H9 (cell line): ENCODE results near the gene NUDT2. TPM values are rescaled to one million over a fixed set of nuclear protein-coding genes. Genes with fewer than 3 reads are reported as not detected.

Experiments used
- DNase-seq: peaks from one replicate; pipeline ENCODE4 v3.0.0-alpha.2; 2017
- H2AFZ ChIP-seq: one replicate; pipeline ENCODE4 v1.6.1; 2013; ENCODE audit warnings: mild to moderate bottlenecking, low read length, control low read depth, moderate library complexity
- H2AK5ac ChIP-seq: 2 replicates; pipeline ENCODE4 v1.6.1; 2013; ENCODE audit warnings: low read length, control low read depth, mixed read lengths; ENCODE audit not compliant: insufficient read length
- H2BK120ac ChIP-seq: one replicate; pipeline ENCODE4 v1.6.1; 2013; ENCODE audit warnings: low read depth, mild to moderate bottlenecking, low read length, control low read depth, inconsistent platforms; ENCODE audit not compliant: poor library complexity, severe bottlenecking
- H2BK12ac ChIP-seq: 2 replicates; pipeline ENCODE4 v1.6.1; 2013; ENCODE audit warnings: low read length, control low read depth, mixed read lengths, low read depth; ENCODE audit not compliant: insufficient read length
- H2BK15ac ChIP-seq: 2 replicates; pipeline ENCODE4 v1.6.1; 2013; ENCODE audit warnings: low read depth, low read length, control low read depth
- H2BK20ac ChIP-seq: one replicate; pipeline ENCODE4 v1.6.1; 2013; ENCODE audit warnings: low read depth, mild to moderate bottlenecking, low read length, control low read depth, inconsistent platforms; ENCODE audit not compliant: poor library complexity, severe bottlenecking
- H2BK5ac ChIP-seq: 2 replicates; pipeline ENCODE4 v1.6.1; 2013; ENCODE audit warnings: low read length, control low read depth, mixed read lengths; ENCODE audit not compliant: insufficient read length
- H3K14ac ChIP-seq: 2 replicates; pipeline ENCODE4 v1.6.1; 2013; ENCODE audit warnings: low read length, control low read depth; ENCODE audit not compliant: insufficient read depth
- H3K18ac ChIP-seq: 2 replicates; pipeline ENCODE4 v1.6.1; 2013; ENCODE audit warnings: low read depth, mild to moderate bottlenecking, mixed read lengths, low read length, control low read depth; ENCODE audit not compliant: insufficient read length
- H3K23ac ChIP-seq: 2 replicates; pipeline ENCODE4 v1.6.1; 2013; ENCODE audit warnings: low read length, control low read depth, mixed read lengths, low read depth; ENCODE audit not compliant: insufficient read length
- H3K23me2 ChIP-seq: 2 replicates; pipeline ENCODE4 v1.6.1; 2013; ENCODE audit warnings: low read depth, mild to moderate bottlenecking, mixed read lengths, low read length, control low read depth; ENCODE audit not compliant: insufficient read length, poor library complexity, severe bottlenecking
- H3K27ac ChIP-seq: 2 replicates; pipeline ENCODE4 v1.5.1; 2013; ENCODE audit warnings: low read length, control low read depth, mixed read lengths, low read depth; ENCODE audit not compliant: insufficient read length
- H3K27me3 ChIP-seq: 2 replicates; pipeline ENCODE4 v1.6.1; 2013; ENCODE audit warnings: low read length, control low read depth, inconsistent platforms; ENCODE audit not compliant: insufficient read depth
- H3K4ac ChIP-seq: 2 replicates; pipeline ENCODE4 v1.6.1; 2013; ENCODE audit warnings: low read depth, mild to moderate bottlenecking, control low read depth, inconsistent platforms, low read length, moderate library complexity
- H3K4me1 ChIP-seq: 2 replicates; pipeline ENCODE4 v1.6.1; 2013; ENCODE audit warnings: low read length, control low read depth, inconsistent platforms; ENCODE audit not compliant: insufficient read depth
- H3K4me2 ChIP-seq: 2 replicates; pipeline ENCODE4 v1.6.1; 2013; ENCODE audit warnings: low read length, control low read depth, mixed read lengths; ENCODE audit not compliant: insufficient read length, insufficient read depth
- H3K56ac ChIP-seq: 2 replicates; pipeline ENCODE4 v1.6.1; 2013; ENCODE audit warnings: low read depth, mild to moderate bottlenecking, mixed read lengths, low read length, control low read depth; ENCODE audit not compliant: insufficient read length
- H3K79me1 ChIP-seq: 2 replicates; pipeline ENCODE4 v1.6.1; 2013; ENCODE audit warnings: low read depth, mild to moderate bottlenecking, moderate library complexity, low read length, control low read depth, inconsistent platforms; ENCODE audit not compliant: insufficient read depth, poor library complexity, severe bottlenecking
- H3K79me2 ChIP-seq: 2 replicates; pipeline ENCODE4 v1.6.1; 2013; ENCODE audit warnings: low read length, control low read depth, inconsistent platforms; ENCODE audit not compliant: insufficient read depth
- H3K9ac ChIP-seq: 2 replicates; pipeline ENCODE4 v1.6.1; 2013; ENCODE audit warnings: low read length, control low read depth, mixed read lengths; ENCODE audit not compliant: insufficient read length; ENCODE audit errors: extremely low read depth
- H3K9me3 ChIP-seq: one replicate; pipeline ENCODE4 v1.6.1; 2013; ENCODE audit warnings: low read depth, low read length, inconsistent platforms; ENCODE audit not compliant: control insufficient read depth
- H3T11ph ChIP-seq: one replicate; pipeline ENCODE4 v1.6.1; 2013; ENCODE audit warnings: mild to moderate bottlenecking, low read length, control low read depth, inconsistent platforms
- H4K20me1 ChIP-seq: one replicate; pipeline ENCODE4 v1.6.1; 2013; ENCODE audit not compliant: control insufficient read depth, insufficient read length, insufficient read depth
- H4K5ac ChIP-seq: 2 replicates; pipeline ENCODE4 v1.6.1; 2013; ENCODE audit warnings: low read depth, mild to moderate bottlenecking, mixed read lengths, low read length, control low read depth; ENCODE audit not compliant: insufficient read length
- H4K8ac ChIP-seq: replicated peaks from 2 replicates; pipeline ENCODE4 v1.6.1; 2013; ENCODE audit warnings: low read length, control low read depth, mixed read lengths, low read depth; ENCODE audit not compliant: insufficient read length
- H4K91ac ChIP-seq: 2 replicates; pipeline ENCODE4 v1.6.1; 2013; ENCODE audit warnings: low read depth, mild to moderate bottlenecking, moderate library complexity, mixed read lengths, low read length, control low read depth; ENCODE audit not compliant: insufficient read length
- H3K27ac Mint-ChIP-seq, 3 experiments: 2 replicates in 2 of 3; 3 replicates in 1 of 3; pipeline ENCODE4 v1.8.0; 2020 to 2021; ENCODE audit warnings: mixed read lengths in 3 of 3, mild to moderate bottlenecking in 1 of 3, moderate library complexity in 1 of 3
- H3K27me3 Mint-ChIP-seq: 2 replicates; pipeline ENCODE4 v1.8.0; 2021; ENCODE audit warnings: low read depth, mild to moderate bottlenecking, moderate library complexity, mixed read lengths
- H3K36me3 Mint-ChIP-seq, 3 experiments: 2 replicates in 2 of 3; 3 replicates in 1 of 3; pipeline ENCODE4 v1.8.0; 2020 to 2021; ENCODE audit warnings: low read depth in 3 of 3, mixed read lengths in 3 of 3; ENCODE audit not compliant: insufficient read depth in 1 of 3
- H3K4me1 Mint-ChIP-seq, 2 experiments: 2 replicates each; pipeline ENCODE4 v1.8.0; 2020; ENCODE audit warnings: mixed read lengths in 2 of 2
- H3K4me3 Mint-ChIP-seq, 2 experiments: 2 replicates in 1 of 2; 3 replicates in 1 of 2; pipeline ENCODE4 v1.8.0; 2020 to 2021; ENCODE audit warnings: mild to moderate bottlenecking in 2 of 2, mixed read lengths in 2 of 2, moderate library complexity in 1 of 2
- H3K9me3 Mint-ChIP-seq, 2 experiments: 2 replicates in 1 of 2; 3 replicates in 1 of 2; pipeline ENCODE4 v1.8.0; 2020; ENCODE audit warnings: mild to moderate bottlenecking in 2 of 2, mixed read lengths in 2 of 2, moderate library complexity in 1 of 2
- CTCF ChIP-seq: fragments of 200-600 bp; sonication (generic); conservative IDR thresholded peaks from 3 replicates; pipeline ENCODE4 v1.8.0; 2021; ENCODE audit warnings: antibody characterized with exemption, mild to moderate bottlenecking
- WGBS: extraction: QIAGEN DNeasy Blood & Tissue Kit; methylation state at CpG from one replicate; pipeline ENCODE4 v1.1.7; 2013; ENCODE audit warnings: missing lambda C conversion rate, low lambda C conversion rate, mixed read lengths; ENCODE audit not compliant: insufficient read length; ENCODE audit errors: extremely low coverage; 5-methylcytosine and 5-hydroxymethylcytosine counted together
- total RNA-seq: library from RNA; stranded (reverse); gene quantifications from 2 replicates; pipeline ENCODE4 v1.2.1, GENCODE V29; 2021

The NUDT2 gene
- total RNA-seq, 1 experiment from 2014 or later, result 14.1 TPM

DNA sequence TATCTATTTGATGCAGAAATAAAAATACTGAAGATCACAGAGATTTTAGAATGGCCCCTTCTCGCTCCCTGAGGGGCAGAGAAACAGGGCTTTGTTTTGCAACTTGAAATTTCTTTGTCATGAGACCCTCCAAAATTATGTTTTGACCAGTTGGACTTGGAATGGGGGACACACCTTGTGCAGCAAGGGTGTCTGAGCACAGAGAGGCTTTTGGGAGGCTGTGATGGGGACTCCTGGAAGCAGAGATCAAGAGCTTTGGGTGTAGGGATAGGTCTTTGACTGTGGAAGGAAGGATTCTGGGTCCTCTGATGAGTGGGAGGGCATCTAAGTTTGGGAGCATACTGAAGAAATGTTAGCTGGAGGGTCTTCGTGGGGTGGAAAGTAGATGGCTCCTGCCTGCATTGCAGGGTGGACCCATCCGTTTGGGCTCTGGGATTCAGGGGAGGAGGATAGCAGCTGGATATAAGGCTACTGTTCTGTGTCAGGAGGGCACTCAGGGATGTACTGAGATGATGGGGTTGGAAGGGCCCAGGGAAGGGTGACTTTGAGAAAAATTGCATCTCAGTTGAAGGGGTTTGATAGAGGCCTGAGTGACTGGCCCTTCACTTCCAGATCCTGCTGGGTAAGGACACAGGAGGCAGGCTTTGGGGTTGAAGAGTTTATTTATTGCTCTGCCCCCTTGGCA, 49.1 kb downstream of the NUDT2 start:
- Histone ChIP-seq H3K23me2 (peaks cover 34% of the 10 kb centered on the region), H3K4me1 (0 out of 2 replicates have a peak, but pooled peaks cover 4% of the 10 kb centered on the region), H3T11ph (no peak overlapping the region), H2BK12ac (no peak overlapping the region), H3K23ac (no peak overlapping the region), H3K56ac (no peak overlapping the region), H2BK5ac (no peak overlapping the region), H4K91ac (no peak overlapping the region), H3K79me2 (no peaks in the 10 kb centered on the region), H3K27me3 (peaks cover 2% of the 10 kb centered on the region; the same call in 1 of the 2 replicates), H3K4me2 (no peak overlapping the region), H3K9ac (no peak overlapping the region), H2BK120ac (no peak overlapping the region), H3K9me3 (no peaks in the 10 kb centered on the region), H2AFZ (no peak overlapping the region), H4K20me1 (no peaks in the 10 kb centered on the region), H3K14ac (no peak overlapping the region), H2AK5ac (no peak overlapping the region), H3K18ac (no peak overlapping the region), H2BK15ac (no peak overlapping the region), H4K5ac (no peak overlapping the region), H3K27ac (no peak overlapping the region), H3K4ac (no peak overlapping the region), H4K8ac (no peak overlapping the region), H3K79me1 (no peaks in the 10 kb centered on the region), H2BK20ac (no peak overlapping the region)
- no peak for TF ChIP-seq CTCF
- H3K4me1 Mint-ChIP-seq, result peaks cover 25 to 42% of the 10 kb centered on the region in 2 experiments
- H3K36me3 Mint-ChIP-seq, result no peaks in the 10 kb centered on the region; a peak in 1 of 7 replicates
- no peak for DNase-seq
- no CpG with 5 or more reads among the region's 3 CpGs for WGBS
- H3K9me3 Mint-ChIP-seq, result no peaks in the 10 kb centered on the region
- H3K27ac Mint-ChIP-seq, result no peak overlapping the region
- H3K27me3 Mint-ChIP-seq, result peaks cover 56% of the 10 kb centered on the region
- H3K4me3 Mint-ChIP-seq, result peak overlapping the region in 1 of 2 experiments; percentile 72; a peak in 2 of 5 replicates
